HG02763 (cell line): Measurements from ENCODE around the gene CLPTM1L.

Source experiments
- ATAC-seq: cut with Tn5 transposase; IDR thresholded peaks from one replicate; pipeline ENCODE4 v1.9.1; 2021; ENCODE audit warnings: mild to moderate bottlenecking, moderate library complexity; ENCODE audit not compliant: unreplicated experiment

The CLPTM1L gene

GRCh38 chr5:1315709-1316587, 29.0 kb downstream of the CLPTM1L start:
- peak; percentile 52 for ATAC-seq

- ATAC-seq = no peak
These were observed 29.7 kb downstream of the CLPTM1L start for GRCh38 chr5:1315018-1315708.

- ATAC-seq = no peak
These were observed 30.3 kb downstream of the CLPTM1L start for GRCh38 chr5:1314564-1314982.

GRCh38 chr5:1312993-1313833, 31.7 kb downstream of the CLPTM1L start:
- peak; percentile 64 for ATAC-seq

GRCh38 chr5:1312206-1312605, 32.7 kb downstream of the CLPTM1L start:
- no peak for ATAC-seq

- ATAC-seq = no peak
These were observed 33.4 kb downstream of the CLPTM1L start for GRCh38 chr5:1311439-1312055.

- no peak for ATAC-seq
These were observed 34.8 kb downstream of the CLPTM1L start for GRCh38 chr5:1310118-1310517.

GRCh38 chr5:1304033-1304432, 40.9 kb downstream of the CLPTM1L start:
- no peak for ATAC-seq

- ATAC-seq = no peak
These were observed 42.6 kb downstream of the CLPTM1L start for GRCh38 chr5:1302258-1302657.

- no peak for ATAC-seq
These were observed 44.3 kb downstream of the CLPTM1L start for GRCh38 chr5:1300581-1301083.

- no peak for ATAC-seq
These were observed 44.9 kb downstream of the CLPTM1L start for GRCh38 chr5:1299961-1300360.

- no peak for ATAC-seq
These were observed 45.4 kb downstream of the CLPTM1L start for GRCh38 chr5:1299511-1299850.

- ATAC-seq = no peak
These were observed 46.0 kb downstream of the CLPTM1L start for GRCh38 chr5:1298723-1299510.

GRCh38 chr5:1298067-1298551, 46.8 kb downstream of the CLPTM1L start:
- no peak for ATAC-seq

- ATAC-seq = no peak
These were observed 47.7 kb downstream of the CLPTM1L start for GRCh38 chr5:1297243-1297642.

GRCh38 chr5:1295650-1296037, 49.3 kb downstream of the CLPTM1L start:
- no peak for ATAC-seq

- no peak for ATAC-seq
These were observed 49.9 kb downstream of the CLPTM1L start, which contains the start of gene TERT for GRCh38 chr5:1294835-1295649. TERT (minus strand) TSS chr5:1295068; CDS start chr5:1294989, 79 bp downstream.

- no peak for ATAC-seq
These were observed 50.6 kb downstream of the CLPTM1L start for GRCh38 chr5:1294206-1294834.
